GM20000 (cell line): ENCODE data around the gene TNRC18.

Source experiments
- DNase-seq: peaks from one replicate; pipeline ENCODE4 v3.0.0; 2012; ENCODE audit warnings: low spot score
- TF ChIP-seq, protein P1 (sequence below): IDR thresholded peaks from 2 replicates; pipeline ENCODE4 v1.5.1; 2012; ENCODE audit warnings: mild to moderate bottlenecking, control low read depth; ENCODE audit errors: extremely low read depth, missing control alignments

Gene TNRC18

DNA sequence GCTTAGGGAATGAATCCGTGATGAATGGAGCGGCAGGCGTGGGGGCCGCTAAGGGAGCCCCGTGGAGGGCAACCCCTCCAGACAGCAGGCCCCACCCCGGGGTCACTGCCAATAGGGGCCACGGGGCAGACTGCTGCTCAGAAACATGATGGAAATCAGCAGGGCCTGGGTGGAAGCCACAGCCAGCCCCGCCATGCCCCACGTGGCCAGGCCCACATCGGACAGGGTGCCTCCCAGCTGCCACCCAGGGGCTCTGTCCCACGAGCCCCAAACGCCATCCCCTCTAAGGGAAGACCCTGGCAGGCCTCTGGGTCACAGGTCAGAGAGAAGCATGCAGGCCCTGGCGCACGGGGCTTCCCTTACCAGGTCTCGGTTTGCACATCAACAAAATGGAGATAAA, 28.4 kb downstream of the TNRC18 start:
- peak; percentile 14 for DNase-seq
- TF ChIP-seq, protein P1, sequence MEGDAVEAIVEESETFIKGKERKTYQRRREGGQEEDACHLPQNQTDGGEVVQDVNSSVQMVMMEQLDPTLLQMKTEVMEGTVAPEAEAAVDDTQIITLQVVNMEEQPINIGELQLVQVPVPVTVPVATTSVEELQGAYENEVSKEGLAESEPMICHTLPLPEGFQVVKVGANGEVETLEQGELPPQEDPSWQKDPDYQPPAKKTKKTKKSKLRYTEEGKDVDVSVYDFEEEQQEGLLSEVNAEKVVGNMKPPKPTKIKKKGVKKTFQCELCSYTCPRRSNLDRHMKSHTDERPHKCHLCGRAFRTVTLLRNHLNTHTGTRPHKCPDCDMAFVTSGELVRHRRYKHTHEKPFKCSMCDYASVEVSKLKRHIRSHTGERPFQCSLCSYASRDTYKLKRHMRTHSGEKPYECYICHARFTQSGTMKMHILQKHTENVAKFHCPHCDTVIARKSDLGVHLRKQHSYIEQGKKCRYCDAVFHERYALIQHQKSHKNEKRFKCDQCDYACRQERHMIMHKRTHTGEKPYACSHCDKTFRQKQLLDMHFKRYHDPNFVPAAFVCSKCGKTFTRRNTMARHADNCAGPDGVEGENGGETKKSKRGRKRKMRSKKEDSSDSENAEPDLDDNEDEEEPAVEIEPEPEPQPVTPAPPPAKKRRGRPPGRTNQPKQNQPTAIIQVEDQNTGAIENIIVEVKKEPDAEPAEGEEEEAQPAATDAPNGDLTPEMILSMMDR, result no peak

DNA sequence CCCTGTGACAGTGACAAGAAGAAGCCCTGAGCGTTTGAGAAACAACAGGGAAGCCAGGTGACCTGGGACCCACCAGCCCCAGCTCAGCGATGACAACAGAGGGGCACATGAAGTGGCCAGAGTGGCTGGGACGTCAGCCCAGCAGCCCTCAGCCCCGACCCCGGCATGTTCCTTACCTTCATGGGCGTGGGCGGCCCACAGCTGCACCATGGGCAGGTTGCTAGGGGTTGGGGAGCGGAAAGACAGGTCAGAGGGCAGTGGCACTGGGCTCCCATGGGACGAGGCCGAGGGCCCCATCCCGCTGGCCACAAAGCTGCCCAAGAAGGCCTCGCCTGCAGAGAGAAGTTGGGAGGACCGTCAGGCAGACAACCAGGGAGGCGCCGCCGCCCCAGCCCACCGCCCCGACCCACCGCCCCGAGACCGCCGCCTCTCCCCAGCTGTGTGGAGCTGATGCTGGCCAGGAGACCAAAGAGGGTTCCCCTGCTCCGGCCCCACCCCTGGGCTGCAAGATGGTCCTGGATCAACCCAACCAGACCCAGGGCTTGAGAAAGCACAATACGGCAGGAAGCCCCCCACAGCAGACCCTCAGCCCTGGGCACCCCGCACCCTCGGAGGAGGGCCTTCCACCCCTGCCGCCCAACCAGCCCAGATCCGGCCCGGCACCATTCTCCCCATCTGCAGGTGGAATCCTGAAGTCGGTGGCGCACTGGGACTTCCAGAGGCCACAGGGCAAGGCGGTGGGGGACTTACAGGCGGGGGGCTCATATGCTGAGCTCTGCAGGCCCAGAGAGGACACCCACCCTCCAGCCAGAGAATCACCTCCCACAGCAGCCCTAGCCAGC, 29.1 kb downstream of the TNRC18 start:
- peak; percentile 21 for DNase-seq
- TF ChIP-seq, protein P1, result no peak

DNA sequence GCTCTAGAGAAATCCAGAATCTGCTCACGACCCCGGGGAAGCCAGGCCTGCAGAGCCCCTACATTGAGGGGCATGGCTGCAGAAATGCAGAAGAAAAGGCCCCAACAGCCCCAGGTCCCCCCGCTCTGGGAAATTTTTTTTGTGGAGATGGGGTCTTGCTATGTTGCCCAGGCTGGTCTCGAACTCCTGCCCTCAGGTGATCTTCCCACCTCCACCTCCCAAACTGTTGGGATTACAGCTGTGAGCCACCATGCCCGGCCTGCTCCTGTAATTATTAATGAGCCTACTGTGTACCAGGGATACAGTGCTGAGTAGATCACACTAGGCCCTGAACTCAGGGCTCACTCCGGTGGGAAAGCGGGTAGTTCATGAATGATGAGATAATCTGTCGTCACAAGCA, 29.9 kb downstream of the TNRC18 start:
- TF ChIP-seq, protein P1, result no peak

DNA sequence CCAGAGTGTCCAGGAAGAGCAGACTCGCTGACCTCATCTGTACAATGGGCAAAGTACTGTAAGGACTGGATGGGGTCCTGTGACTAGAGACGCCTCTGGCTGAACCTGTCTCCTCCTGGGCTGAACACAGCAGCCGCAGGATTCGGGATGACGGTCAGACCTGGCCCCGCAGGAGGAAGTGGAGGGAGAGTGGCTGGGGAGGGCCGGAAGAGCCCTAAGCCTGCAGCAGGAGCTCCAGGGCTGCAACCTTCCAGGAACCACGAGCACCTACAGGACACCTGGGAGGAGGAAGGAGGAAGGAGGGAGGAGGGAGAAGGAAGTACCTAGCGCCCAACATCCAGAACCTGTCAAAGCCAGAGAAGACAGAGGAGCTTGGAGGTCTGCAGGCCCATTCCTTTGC, 30.3 kb downstream of the TNRC18 start:
- TF ChIP-seq, protein P1, result no peak

More for the DNA sequence above, 29.9 kb downstream of the TNRC18 start:
- DNase-seq, result no peak

DNA sequence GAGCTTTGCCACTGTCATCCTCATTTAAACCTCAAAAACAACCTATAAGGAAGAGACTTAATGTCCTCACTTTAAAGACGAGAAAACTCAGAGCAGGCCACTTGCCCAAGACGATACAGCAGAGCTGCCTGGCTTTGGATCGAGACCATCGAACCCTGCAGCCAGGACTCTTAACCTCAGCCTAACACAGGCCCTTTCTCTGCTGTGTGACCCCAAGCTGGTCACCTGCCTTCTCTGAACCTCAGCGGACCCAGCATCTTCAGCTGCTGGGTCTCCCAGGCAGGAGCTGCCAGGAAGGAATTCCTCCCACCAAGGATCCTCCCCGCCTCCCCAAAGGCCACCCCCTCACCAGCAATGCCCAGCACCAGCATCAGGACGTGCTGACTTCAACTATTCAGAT, 32.7 kb downstream of the TNRC18 start:
- peak; percentile 9 for DNase-seq
- TF ChIP-seq, protein P1, result no peak

More for the DNA sequence above, 30.3 kb downstream of the TNRC18 start:
- DNase-seq, result peak; percentile 3

DNA sequence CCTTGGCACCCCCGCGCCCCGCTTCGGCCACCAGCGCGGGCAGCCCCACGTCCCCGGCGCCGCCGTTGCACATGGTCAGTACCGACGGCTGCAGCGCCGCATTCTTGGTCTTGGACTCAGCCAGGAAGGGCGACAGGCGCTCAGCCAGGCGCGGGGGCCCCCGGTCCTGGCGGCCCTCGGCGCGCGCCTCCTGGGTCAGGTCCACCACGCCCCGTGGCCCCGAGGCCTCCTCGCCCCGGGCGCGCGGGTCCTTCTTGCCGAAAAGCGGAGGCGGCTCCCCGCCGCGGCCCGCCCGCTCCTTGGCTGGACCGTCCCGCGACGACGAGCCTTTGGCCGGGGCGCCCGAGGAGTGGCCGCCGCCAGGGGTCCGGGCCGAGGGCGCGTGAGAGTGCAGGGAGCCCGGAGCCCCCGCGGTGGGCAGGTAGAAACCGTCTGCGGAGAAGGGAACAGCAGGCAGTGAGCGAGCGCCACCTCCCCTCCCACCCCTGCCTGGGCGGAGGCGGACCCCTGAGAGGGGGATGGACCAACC, 34.7 kb downstream of the TNRC18 start:
- TF ChIP-seq, protein P1, result no peak
- DNase-seq, result peak; percentile 28

DNA sequence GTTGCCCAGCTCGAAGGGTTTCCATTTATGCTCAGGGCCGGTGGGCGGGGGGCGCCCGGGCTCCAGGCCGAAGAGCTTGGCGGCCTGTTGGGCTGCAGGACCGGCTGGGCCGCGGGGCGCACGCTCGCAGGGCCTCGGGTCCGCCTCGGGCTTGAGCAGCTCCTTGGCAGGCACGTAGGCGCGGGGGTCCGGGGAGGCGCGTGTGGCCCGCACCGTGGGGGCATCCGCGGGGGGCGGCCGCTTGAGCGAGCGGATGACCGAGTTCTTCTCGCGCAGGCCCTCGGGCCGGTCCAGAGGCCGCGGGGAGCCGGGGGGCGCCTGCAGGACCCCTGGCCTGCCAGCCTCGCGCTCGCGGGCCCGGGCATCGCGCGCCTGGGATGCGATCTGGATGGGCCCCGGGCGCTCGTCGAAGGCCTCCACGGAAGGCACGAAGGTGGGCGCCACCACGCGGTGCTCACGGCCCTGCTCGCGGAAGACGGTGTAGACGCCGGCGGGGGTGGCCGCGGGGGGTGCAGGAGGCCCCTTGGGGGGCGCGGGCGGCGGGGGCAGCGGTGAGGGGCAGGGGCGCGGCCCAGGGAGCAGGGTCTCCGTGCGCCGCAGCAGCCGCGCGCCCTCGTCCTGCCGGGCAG, 35.2 kb downstream of the TNRC18 start:
- DNase-seq, result peak; percentile 39
- TF ChIP-seq, protein P1, result no peak
